A549 (cell line): ENCODE data around the gene ARMH4.

Experiments
- CHD4 ChIP-seq: fragments of 200-600 bp; sonication (generic); IDR thresholded peaks from 2 replicates; pipeline ENCODE4 v1.6.1; 2016; ENCODE audit warnings: antibody characterized with exemption, mild to moderate bottlenecking, borderline replicate concordance
- EP300 ChIP-seq, 2 experiments: fragments of >200 bp; sonication (Bioruptor Twin); formaldehyde crosslinking; IDR thresholded peaks; 2 replicates in 1 of 2; 3 replicates in 1 of 2; pipeline ENCODE4 v1.6.1; 2016 to 2017
- JUN ChIP-seq, 2 experiments: fragments of >200 bp; sonication (Bioruptor Twin); formaldehyde crosslinking; IDR thresholded peaks; 2 replicates in 1 of 2; 3 replicates in 1 of 2; pipeline ENCODE4 v1.6.1; 2016 to 2017
- MAFK ChIP-seq: fragments of 450-650 bp; IDR thresholded peaks from 2 replicates; pipeline ENCODE4 v1.6.1; 2014; ENCODE audit not compliant: partially characterized antibody
- POLR2A ChIP-seq: IDR thresholded peaks from 2 replicates; pipeline ENCODE4 v1.6.1; 2012; ENCODE audit warnings: mild to moderate bottlenecking, low read length
- RAD21 ChIP-seq, 2 experiments: fragments of >200 bp in 1 of 2; sonication (Bioruptor Twin) in 1 of 2; formaldehyde crosslinking in 1 of 2; IDR thresholded peaks in 1 of 2; conservative IDR thresholded peaks in 1 of 2; 2 replicates in 1 of 2; 3 replicates in 1 of 2; pipeline ENCODE4 v1.6.1; 2012 to 2018; ENCODE audit warnings: inconsistent platforms in 1 of 2
- RNF2 ChIP-seq: fragments of 200-600 bp; sonication (generic); IDR thresholded peaks from 2 replicates; pipeline ENCODE4 v1.6.1; 2016; ENCODE audit warnings: low read depth, mild to moderate bottlenecking, antibody characterized with exemption, moderate library complexity, borderline replicate concordance
- ZNF302 ChIP-seq: fragments of 250-450 bp; sonication (Bioruptor Pico); IDR thresholded peaks from 2 replicates; pipeline ENCODE4 v1.9.0; 2021; ENCODE audit warnings: inconsistent platforms, mild to moderate bottlenecking, moderate library complexity
- TF ChIP-seq, protein P1 (sequence below): fragments of >200 bp; sonication (Bioruptor Twin); formaldehyde crosslinking; IDR thresholded peaks from 3 replicates; pipeline ENCODE4 v1.5.1; 2016
- TF ChIP-seq, protein P2 (sequence below): IDR thresholded peaks from 2 replicates; pipeline ENCODE4 v1.6.1; 2012
- TF ChIP-seq, protein P3 (sequence below): IDR thresholded peaks from 2 replicates; pipeline ENCODE4 v1.6.1; 2012
- TF ChIP-seq, protein P4 (sequence below): fragments of 450-650 bp; IDR thresholded peaks from 2 replicates; pipeline ENCODE4 v1.6.1; 2014; ENCODE audit warnings: antibody characterized with exemption

DNA sequence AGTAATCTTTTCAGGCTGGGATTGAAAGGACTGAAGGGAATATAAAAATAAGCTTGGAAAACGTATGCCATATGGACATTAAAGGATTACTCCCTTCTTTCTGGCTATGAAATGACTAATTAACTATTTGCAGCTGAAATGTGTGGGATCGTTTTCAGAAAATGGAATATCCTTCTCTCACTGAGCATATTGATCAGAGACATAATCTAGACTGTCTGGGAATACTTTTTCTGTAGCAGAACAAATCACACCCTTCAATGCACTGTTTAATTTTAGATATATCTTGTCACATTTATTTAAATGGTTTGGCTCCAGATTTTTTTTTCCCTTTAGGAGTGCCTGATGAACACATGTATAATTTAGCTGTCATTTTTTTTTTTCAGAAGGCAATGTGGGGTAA is 37.2 kb upstream of the ARMH4 start:
- TF ChIP-seq, protein P1, sequence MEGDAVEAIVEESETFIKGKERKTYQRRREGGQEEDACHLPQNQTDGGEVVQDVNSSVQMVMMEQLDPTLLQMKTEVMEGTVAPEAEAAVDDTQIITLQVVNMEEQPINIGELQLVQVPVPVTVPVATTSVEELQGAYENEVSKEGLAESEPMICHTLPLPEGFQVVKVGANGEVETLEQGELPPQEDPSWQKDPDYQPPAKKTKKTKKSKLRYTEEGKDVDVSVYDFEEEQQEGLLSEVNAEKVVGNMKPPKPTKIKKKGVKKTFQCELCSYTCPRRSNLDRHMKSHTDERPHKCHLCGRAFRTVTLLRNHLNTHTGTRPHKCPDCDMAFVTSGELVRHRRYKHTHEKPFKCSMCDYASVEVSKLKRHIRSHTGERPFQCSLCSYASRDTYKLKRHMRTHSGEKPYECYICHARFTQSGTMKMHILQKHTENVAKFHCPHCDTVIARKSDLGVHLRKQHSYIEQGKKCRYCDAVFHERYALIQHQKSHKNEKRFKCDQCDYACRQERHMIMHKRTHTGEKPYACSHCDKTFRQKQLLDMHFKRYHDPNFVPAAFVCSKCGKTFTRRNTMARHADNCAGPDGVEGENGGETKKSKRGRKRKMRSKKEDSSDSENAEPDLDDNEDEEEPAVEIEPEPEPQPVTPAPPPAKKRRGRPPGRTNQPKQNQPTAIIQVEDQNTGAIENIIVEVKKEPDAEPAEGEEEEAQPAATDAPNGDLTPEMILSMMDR, result no peak
- TF ChIP-seq, protein P2, sequence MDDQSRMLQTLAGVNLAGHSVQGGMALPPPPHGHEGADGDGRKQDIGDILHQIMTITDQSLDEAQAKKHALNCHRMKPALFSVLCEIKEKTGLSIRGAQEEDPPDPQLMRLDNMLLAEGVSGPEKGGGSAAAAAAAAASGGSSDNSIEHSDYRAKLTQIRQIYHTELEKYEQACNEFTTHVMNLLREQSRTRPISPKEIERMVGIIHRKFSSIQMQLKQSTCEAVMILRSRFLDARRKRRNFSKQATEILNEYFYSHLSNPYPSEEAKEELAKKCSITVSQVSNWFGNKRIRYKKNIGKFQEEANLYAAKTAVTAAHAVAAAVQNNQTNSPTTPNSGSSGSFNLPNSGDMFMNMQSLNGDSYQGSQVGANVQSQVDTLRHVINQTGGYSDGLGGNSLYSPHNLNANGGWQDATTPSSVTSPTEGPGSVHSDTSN, result no peak
- TF ChIP-seq ZNF302 (CRISPR knock-in tag) (no peak), RNF2 (no peak), POLR2A (no peak), CHD4 (no peak), RAD21 (conservative IDR thresholded peaks at IDR 0.05 in 1 of 2, IDR thresholded peaks at IDR 0.05 in 1 of 2) (no peak), EP300 (IDR thresholded peaks at IDR 0.05) (no peak), MAFK (no peak), JUN (IDR thresholded peaks at IDR 0.05) (no peak)
- TF ChIP-seq, protein P3, sequence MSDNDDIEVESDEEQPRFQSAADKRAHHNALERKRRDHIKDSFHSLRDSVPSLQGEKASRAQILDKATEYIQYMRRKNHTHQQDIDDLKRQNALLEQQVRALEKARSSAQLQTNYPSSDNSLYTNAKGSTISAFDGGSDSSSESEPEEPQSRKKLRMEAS, result no peak
- TF ChIP-seq, protein P4, sequence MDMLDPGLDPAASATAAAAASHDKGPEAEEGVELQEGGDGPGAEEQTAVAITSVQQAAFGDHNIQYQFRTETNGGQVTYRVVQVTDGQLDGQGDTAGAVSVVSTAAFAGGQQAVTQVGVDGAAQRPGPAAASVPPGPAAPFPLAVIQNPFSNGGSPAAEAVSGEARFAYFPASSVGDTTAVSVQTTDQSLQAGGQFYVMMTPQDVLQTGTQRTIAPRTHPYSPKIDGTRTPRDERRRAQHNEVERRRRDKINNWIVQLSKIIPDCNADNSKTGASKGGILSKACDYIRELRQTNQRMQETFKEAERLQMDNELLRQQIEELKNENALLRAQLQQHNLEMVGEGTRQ, result no peak
